ENCODE data around the gene TMEM185A.

GRCh38 chrX:149681182-149681581, 49.6 kb upstream of the TMEM185A start:
- TF ChIP-seq EZH2 (IDR thresholded peaks at IDR 0.05; ENCODE audit: insufficient read depth, low read length) (no peak), CTCF (IDR thresholded peaks at IDR 0.05; ENCODE audit: insufficient read depth, low read depth, low read length) (no peak)
